WERI-Rb-1 (cell line): ENCODE results near the gene NDFIP1.
A peak's percentile ranks its signal among the peaks of the same experiment; 100 is the strongest.

ENCODE experiments used
- DNase-seq: peaks from one replicate; pipeline ENCODE4 v3.0.0-alpha.2; 2020
- H3K27ac ChIP-seq: fragments of 250-450 bp; sonication (Bioruptor Pico); 2 replicates; pipeline ENCODE4 v1.5.1; 2020; ENCODE audit warnings: mild to moderate bottlenecking, moderate library complexity
- H3K27me3 ChIP-seq: fragments of 250-450 bp; sonication (Bioruptor Pico); 2 replicates; pipeline ENCODE4 v1.5.1; 2021; ENCODE audit warnings: mild to moderate bottlenecking, low read depth, moderate library complexity; ENCODE audit not compliant: insufficient read depth, severe bottlenecking
- H3K36me3 ChIP-seq: fragments of 250-450 bp; sonication (Bioruptor Pico); 2 replicates; pipeline ENCODE4 v1.5.1; 2020; ENCODE audit warnings: mild to moderate bottlenecking, moderate library complexity
- H3K4me3 ChIP-seq: 2 replicates; pipeline ENCODE4 v1.5.1; 2011; ENCODE audit warnings: low read depth, mild to moderate bottlenecking, control low read depth, low read length
- H3K9me3 ChIP-seq: fragments of 250-450 bp; sonication (Bioruptor Pico); 2 replicates; pipeline ENCODE4 v1.5.1; 2021; ENCODE audit warnings: mild to moderate bottlenecking, moderate library complexity; ENCODE audit not compliant: severe bottlenecking
- TF ChIP-seq, protein P1 (sequence below): IDR thresholded peaks from 2 replicates; pipeline ENCODE4 v1.5.1; 2011; ENCODE audit warnings: low read depth, mild to moderate bottlenecking, control low read depth, inconsistent platforms, low read length

NDFIP1 gene

GRCh38 chr5:142133330-142134206 lies 25.0 kb downstream of the NDFIP1 start:
- peaks cover 44% of the 10 kb centered on the region for H3K36me3 ChIP-seq
- TF ChIP-seq, protein P1, sequence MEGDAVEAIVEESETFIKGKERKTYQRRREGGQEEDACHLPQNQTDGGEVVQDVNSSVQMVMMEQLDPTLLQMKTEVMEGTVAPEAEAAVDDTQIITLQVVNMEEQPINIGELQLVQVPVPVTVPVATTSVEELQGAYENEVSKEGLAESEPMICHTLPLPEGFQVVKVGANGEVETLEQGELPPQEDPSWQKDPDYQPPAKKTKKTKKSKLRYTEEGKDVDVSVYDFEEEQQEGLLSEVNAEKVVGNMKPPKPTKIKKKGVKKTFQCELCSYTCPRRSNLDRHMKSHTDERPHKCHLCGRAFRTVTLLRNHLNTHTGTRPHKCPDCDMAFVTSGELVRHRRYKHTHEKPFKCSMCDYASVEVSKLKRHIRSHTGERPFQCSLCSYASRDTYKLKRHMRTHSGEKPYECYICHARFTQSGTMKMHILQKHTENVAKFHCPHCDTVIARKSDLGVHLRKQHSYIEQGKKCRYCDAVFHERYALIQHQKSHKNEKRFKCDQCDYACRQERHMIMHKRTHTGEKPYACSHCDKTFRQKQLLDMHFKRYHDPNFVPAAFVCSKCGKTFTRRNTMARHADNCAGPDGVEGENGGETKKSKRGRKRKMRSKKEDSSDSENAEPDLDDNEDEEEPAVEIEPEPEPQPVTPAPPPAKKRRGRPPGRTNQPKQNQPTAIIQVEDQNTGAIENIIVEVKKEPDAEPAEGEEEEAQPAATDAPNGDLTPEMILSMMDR, result no peak
- DNase-seq, result no peak

DNA sequence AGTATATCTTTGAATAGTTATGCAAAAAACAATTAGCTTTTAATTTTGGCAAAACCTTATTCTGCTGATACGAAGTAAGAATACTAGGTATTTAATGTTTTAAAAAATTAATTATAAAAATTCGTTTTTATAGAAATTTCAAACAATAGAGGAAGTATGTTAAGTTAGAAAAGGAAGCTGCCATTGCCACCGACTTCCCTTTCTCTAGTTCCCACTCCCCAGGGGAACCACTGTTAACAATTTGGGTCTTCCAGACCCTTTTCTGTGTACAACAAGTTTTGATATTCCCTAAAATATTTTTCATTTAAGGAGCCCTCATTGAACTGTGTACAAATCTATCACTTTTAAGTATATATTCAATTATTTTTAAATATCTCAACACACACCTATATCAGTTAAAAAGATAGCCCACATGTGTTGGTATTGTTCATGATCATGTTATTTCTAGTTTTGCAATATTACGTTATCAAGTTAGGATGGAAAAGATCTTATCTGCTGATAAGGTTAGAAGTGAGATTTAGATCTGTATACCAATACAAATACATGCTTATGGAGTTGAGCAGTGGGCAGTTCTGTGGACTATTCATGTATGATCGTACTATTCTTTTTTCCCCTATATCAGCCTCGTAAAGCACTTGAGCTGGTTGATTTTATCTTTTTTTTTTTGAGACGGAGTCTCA lies 25.9 kb downstream of the NDFIP1 start:
- no peak for DNase-seq
- peaks cover 45% of the 10 kb centered on the region for H3K36me3 ChIP-seq

More at GRCh38 chr5:142133330-142134206, 25.0 kb downstream of the NDFIP1 start:
- H3K9me3 ChIP-seq, result no peaks in the 10 kb centered on the region
- no peaks in the 10 kb centered on the region for H3K27me3 ChIP-seq
- H3K27ac ChIP-seq, result no peak overlapping the region
- no peak overlapping the region for H3K4me3 ChIP-seq

DNA sequence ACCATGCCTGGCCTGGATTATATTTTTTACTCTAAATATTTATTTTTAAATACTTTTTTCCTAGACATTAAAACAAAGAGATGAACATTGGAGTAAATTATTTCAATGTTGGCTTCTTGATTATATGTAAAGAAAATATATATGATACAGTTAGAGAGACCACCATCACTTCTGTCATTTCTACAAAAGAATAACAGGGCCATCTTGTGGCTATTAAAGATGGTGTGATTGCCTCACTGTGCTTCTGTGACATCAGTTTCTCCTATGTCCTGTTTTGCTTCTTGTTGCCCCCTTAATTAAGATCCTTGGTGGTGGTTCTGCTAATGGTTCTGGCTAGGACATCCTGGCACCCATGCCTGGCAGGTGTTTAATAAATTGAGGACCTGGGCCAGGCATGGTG lies 32.9 kb downstream of the NDFIP1 start:
- H3K4me3 ChIP-seq, result no peak overlapping the region
- no peak overlapping the region for H3K27ac ChIP-seq
- DNase-seq, result no peak
- H3K27me3 ChIP-seq, result no peaks in the 10 kb centered on the region
- TF ChIP-seq, protein P1, result peak; percentile 38; the same call in 1 of the 2 replicates
- H3K36me3 ChIP-seq, result peaks cover 45% of the 10 kb centered on the region
- H3K9me3 ChIP-seq, result no peaks in the 10 kb centered on the region

More for the DNA sequence above, 25.9 kb downstream of the NDFIP1 start:
- Histone ChIP-seq H3K4me3 (no peak overlapping the region), H3K27me3 (no peaks in the 10 kb centered on the region), H3K9me3 (no peaks in the 10 kb centered on the region), H3K27ac (no peak overlapping the region)
- TF ChIP-seq, protein P1, result no peak

DNA sequence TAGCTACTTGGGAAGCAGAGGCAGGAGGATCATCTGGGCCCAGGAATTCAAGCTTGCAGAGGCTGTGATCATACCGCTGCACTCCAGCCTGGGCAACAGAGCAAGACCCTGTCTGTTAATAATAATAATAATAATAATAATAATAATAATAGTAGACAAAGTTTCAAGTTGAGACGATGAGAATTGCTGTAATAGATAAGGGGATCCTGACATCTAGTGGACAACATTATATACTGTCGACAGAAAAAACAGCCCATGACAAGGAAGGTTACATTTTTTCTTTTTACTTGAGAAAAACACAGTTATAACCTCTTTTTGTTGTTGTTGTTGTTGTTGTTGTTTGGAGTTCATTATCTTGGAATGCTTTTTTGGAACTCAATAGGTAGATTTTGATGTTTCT lies 35.3 kb downstream of the NDFIP1 start:
- H3K36me3 ChIP-seq, result peaks cover 56% of the 10 kb centered on the region
- no peak overlapping the region for H3K4me3 ChIP-seq
- H3K27me3 ChIP-seq, result no peaks in the 10 kb centered on the region
- DNase-seq, result no peak
- TF ChIP-seq, protein P1, result 0 out of 2 replicates have a peak, but pooled peaks have one; percentile 20
- H3K9me3 ChIP-seq, result no peaks in the 10 kb centered on the region
- H3K27ac ChIP-seq, result no peak overlapping the region

DNA sequence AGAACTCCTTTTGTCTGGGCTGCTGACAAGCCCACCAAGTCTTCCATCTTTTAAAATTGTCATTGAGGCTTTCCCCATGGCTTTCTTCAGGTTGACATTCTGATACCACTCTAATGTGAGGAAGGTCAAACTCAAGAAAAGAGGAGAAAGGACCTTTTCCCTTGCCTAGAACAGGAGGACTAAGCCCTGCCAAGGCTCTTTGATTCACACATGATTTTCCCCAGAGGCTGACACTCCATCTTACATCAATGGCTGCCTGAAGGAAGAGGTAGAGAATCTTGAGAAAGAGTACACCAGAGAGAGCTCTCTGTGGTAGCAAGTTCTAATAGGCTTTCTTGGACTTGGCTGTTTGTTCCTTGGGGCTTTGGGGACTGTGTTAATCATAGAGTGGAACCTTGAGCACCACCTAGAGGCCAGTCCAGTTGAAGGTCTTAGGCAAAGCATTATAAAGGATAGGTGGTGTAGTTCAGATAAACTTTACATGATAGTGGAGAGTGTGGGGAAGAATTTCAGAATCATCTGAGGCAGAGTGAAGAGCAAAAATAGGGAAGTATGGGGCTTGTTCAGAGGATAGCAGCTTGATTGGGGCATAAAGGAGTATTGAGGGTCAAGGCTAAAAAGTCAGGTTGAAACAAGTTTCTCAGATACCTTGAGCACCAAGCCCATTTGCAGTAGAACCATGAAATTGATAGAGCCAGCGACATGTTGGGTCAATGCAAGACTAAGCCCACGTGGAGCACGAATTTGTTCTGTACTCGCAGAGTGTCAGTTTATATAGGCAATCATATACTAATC lies 36.7 kb downstream of the NDFIP1 start:
- H3K9me3 ChIP-seq, result no peaks in the 10 kb centered on the region
- no peak overlapping the region for H3K27ac ChIP-seq
- H3K4me3 ChIP-seq, result no peak overlapping the region
- DNase-seq, result peak; percentile 73
- TF ChIP-seq, protein P1, result peak; percentile 66
- peaks cover 59% of the 10 kb centered on the region for H3K36me3 ChIP-seq
- H3K27me3 ChIP-seq, result no peaks in the 10 kb centered on the region
